Spleen (tissue), 11 donors: ENCODE data around the gene SHANK1. TPM values are rescaled to one million over a fixed set of nuclear protein-coding genes. Genes with fewer than 3 reads are reported as not detected.

ENCODE experiments used
- DNase-seq: peaks from one replicate; pipeline ENCODE4 v3.0.0-alpha.2; 2020
- H3K27ac ChIP-seq, 8 donors: fragments of 200-600 bp; sonication (generic) in 7 of 8; 1 replicate in 4 of 8; 2 replicates in 4 of 8; pipeline versions ENCODE4 v1.5.0 to v1.8.0; 2016 to 2021; ENCODE audit warnings: inconsistent platforms in 4 of 8, mild to moderate bottlenecking in 4 of 8, moderate library complexity in 1 of 8
- H3K27me3 ChIP-seq, 7 donors: fragments of 200-600 bp; sonication (generic) in 6 of 7; replicated peaks in 1 of 7; 1 replicate in 4 of 7; 2 replicates in 3 of 7; pipeline versions ENCODE4 v1.5.0 to v1.8.0; 2016 to 2021; ENCODE audit warnings: inconsistent platforms in 3 of 7, mild to moderate bottlenecking in 1 of 7
- H3K36me3 ChIP-seq, 6 donors: fragments of 200-600 bp; sonication (generic) in 5 of 6; 1 replicate in 4 of 6; 2 replicates in 2 of 6; pipeline versions ENCODE4 v1.5.0 to v1.8.0; 2016 to 2021; ENCODE audit warnings: inconsistent platforms in 2 of 6
- H3K4me1 ChIP-seq, 6 donors: fragments of 200-600 bp; sonication (generic) in 5 of 6; 1 replicate in 3 of 6; 2 replicates in 3 of 6; pipeline versions ENCODE4 v1.5.0 to v1.8.0; 2016 to 2021; ENCODE audit warnings: inconsistent platforms in 3 of 6
- H3K4me3 ChIP-seq, 8 donors: fragments of 200-600 bp; sonication (generic) in 7 of 8; 1 replicate in 4 of 8; 2 replicates in 4 of 8; pipeline versions ENCODE4 v1.5.0 to v1.8.0; 2016 to 2021; ENCODE audit warnings: inconsistent platforms in 4 of 8, mild to moderate bottlenecking in 4 of 8, moderate library complexity in 2 of 8
- H3K9me3 ChIP-seq, 8 donors: fragments of 200-600 bp; sonication (generic) in 7 of 8; 1 replicate in 4 of 8; 2 replicates in 4 of 8; pipeline versions ENCODE4 v1.5.0 to v1.8.0; 2016 to 2021; ENCODE audit warnings: inconsistent platforms in 4 of 8
- POLR2A ChIP-seq, 3 donors: fragments of 450-650 bp; IDR thresholded peaks; one replicate each; pipeline ENCODE4 v1.5.1; 2017; ENCODE audit warnings: antibody characterized with exemption in 3 of 3, mild to moderate bottlenecking in 1 of 3
- POLR2AphosphoS5 ChIP-seq, 3 donors: sonication (generic); formaldehyde crosslinking; IDR thresholded peaks; one replicate each; pipeline ENCODE4 v1.5.1; 2017; ENCODE audit warnings: antibody characterized with exemption in 3 of 3
- WGBS, 5 donors: extraction: QIAGEN DNeasy Blood & Tissue Kit in 3 of 5; methylation state at CpG; one replicate each; pipeline versions ENCODE4 v1.1.5 to v1.1.7; 2013 to 2018; 5-methylcytosine and 5-hydroxymethylcytosine counted together
- intact Hi-C: fragments of 100-400 bp; cut with DNase I; formaldehyde crosslinking; loops from one replicate; pipeline ENCODE4 v1.15.0; 2023; ENCODE audit warnings: low total_unique reads
- polyA plus RNA-seq, 3 donors: library from polyadenylated mRNA; stranded (reverse); fragments of 200-250 nt; gene quantifications; one replicate each; pipeline ENCODE4 v1.2.1, GENCODE V29; 2013
- total RNA-seq, 7 donors: library from RNA; depleted of rRNA in 3 of 7; stranded (reverse); fragments of >200 nt in 3 of 7; fragmentation: NEBNext Ultra II Directional in 4 of 7; extraction: Animal tissue kit (Norgen Biotek cat#: 25700) in 4 of 7; gene quantifications; one replicate each; pipeline versions ENCODE4 v1.1.0 to v1.2.1, GENCODE V29; 2016 to 2021
- TF ChIP-seq, protein P1 (sequence below), 11 experiments: fragments of 200-600 bp in 7 of 11; fragments of 450-650 bp in 4 of 11; sonication (generic) in 4 of 11; IDR thresholded peaks in 8 of 11; conservative IDR thresholded peaks in 3 of 11; 1 replicate in 7 of 11; 2 replicates in 4 of 11; pipeline versions ENCODE4 v1.4.0 to v1.8.0; 2016 to 2021; ENCODE audit warnings: antibody characterized with exemption in 11 of 11, inconsistent platforms in 4 of 11, mild to moderate bottlenecking in 1 of 11
- donor health status: healthy with polysubstance abuse.
- donor health status: DM: no; HTN: no; CAD: no; lungs with moderate emphysema.
- donor health status: DM: no; HTN: no; CAD: no.
- donor health status: Bipolar disorder and iron deficiency.
- donor health status: healthy.
- donor health status: DM: no; HTN: no; CAD: no.
- donor health status: DM: yes; HTN: yes; CAD: no.

SHANK1 gene
- total and polyA plus RNA-seq, 10 donors = 0.07 to 1.8 (median 0.35) TPM; not detected in 2

- H3K36me3 ChIP-seq = no peaks in the 10 kb centered on the region
- TF ChIP-seq POLR2AphosphoS5 (IDR thresholded peaks at IDR 0.05) = no peak
- TF ChIP-seq, protein P1, sequence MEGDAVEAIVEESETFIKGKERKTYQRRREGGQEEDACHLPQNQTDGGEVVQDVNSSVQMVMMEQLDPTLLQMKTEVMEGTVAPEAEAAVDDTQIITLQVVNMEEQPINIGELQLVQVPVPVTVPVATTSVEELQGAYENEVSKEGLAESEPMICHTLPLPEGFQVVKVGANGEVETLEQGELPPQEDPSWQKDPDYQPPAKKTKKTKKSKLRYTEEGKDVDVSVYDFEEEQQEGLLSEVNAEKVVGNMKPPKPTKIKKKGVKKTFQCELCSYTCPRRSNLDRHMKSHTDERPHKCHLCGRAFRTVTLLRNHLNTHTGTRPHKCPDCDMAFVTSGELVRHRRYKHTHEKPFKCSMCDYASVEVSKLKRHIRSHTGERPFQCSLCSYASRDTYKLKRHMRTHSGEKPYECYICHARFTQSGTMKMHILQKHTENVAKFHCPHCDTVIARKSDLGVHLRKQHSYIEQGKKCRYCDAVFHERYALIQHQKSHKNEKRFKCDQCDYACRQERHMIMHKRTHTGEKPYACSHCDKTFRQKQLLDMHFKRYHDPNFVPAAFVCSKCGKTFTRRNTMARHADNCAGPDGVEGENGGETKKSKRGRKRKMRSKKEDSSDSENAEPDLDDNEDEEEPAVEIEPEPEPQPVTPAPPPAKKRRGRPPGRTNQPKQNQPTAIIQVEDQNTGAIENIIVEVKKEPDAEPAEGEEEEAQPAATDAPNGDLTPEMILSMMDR (IDR thresholded peaks at IDR 0.05 in 8 of 11, conservative IDR thresholded peaks at IDR 0.05 in 3 of 11) = peak in 8 of 11 experiments; percentile 15 to 56 (median 42)
- H3K9me3 ChIP-seq = no peaks in the 10 kb centered on the region
- H3K4me1 ChIP-seq = no peaks in the 10 kb centered on the region
- DNase-seq = no peak
- 37 to 42% (median 40%) methylated on average over 9 of the region's 9 CpGs for WGBS, 5 donors
- no peak overlapping the region for H3K27ac ChIP-seq
- H3K27me3 ChIP-seq = peaks cover 0 to 56% (median 30%) of the 10 kb centered on the region in 7 donors
- intact Hi-C loops = no loop called here
- no peak overlapping the region for H3K4me3 ChIP-seq
Measured at GRCh38 chr19:50705422-50706019, 14.1 kb downstream of the SHANK1 start.

DNA sequence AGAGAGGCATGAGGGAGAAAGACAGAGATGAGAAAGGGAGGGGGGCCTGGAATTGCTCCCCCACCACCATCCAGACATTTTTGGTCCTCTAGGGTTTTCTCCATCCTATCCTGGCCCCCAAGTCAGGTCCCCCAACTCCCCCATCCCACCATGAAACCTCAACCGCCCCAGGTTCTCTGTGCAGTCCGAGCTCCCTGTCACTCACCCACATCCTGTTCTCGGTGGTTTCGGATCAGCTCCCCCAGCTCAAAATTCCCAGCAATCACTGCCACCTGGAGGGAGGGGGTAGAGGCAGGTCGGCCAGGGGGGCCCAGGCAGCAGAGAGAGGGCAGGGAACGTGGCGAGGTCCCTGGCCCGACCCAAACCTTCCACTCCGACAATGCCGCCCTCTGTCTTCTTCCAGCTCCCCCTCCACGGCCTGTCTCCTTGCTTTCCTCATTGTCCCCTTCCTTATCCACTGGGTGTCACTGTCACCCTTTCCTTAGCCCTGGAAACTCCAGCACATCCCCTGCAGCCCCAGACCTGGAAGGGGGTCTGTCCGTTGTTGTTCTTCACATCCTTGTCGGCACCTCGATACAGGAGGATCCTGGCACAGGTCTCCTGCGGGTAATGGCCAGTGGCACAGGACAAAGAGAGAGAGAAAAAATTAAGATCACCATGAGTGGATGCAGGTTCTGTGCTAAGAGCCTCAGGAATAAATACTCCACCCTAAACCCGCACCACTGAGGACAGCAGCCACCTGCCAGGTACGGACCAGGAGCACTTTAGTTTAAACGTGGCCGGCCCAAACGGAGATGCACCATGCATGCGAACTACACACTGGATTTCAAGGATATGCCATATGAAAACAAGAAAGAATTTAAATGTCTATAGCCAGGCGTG lies 15.4 kb downstream of the SHANK1 start:
- no peak for TF ChIP-seq POLR2AphosphoS5 (IDR thresholded peaks at IDR 0.05)
- no peak for TF ChIP-seq POLR2A (IDR thresholded peaks at IDR 0.05)
- TF ChIP-seq, protein P1 (IDR thresholded peaks at IDR 0.05 in 8 of 11, conservative IDR thresholded peaks at IDR 0.05 in 3 of 11) = no peak
- WGBS, 5 donors = 33 to 40% (median 36%) methylated on average over 22 of the region's 22 CpGs
- H3K27ac ChIP-seq = no peak overlapping the region
- H3K4me3 ChIP-seq = no peak overlapping the region
- no peaks in the 10 kb centered on the region for H3K9me3 ChIP-seq
- no peak for DNase-seq
- no peaks in the 10 kb centered on the region for H3K36me3 ChIP-seq
- intact Hi-C loops = no loop called here
- no peaks in the 10 kb centered on the region for H3K4me1 ChIP-seq
- peaks cover 0 to 62% (median 30%) of the 10 kb centered on the region in 7 donors for H3K27me3 ChIP-seq

DNA sequence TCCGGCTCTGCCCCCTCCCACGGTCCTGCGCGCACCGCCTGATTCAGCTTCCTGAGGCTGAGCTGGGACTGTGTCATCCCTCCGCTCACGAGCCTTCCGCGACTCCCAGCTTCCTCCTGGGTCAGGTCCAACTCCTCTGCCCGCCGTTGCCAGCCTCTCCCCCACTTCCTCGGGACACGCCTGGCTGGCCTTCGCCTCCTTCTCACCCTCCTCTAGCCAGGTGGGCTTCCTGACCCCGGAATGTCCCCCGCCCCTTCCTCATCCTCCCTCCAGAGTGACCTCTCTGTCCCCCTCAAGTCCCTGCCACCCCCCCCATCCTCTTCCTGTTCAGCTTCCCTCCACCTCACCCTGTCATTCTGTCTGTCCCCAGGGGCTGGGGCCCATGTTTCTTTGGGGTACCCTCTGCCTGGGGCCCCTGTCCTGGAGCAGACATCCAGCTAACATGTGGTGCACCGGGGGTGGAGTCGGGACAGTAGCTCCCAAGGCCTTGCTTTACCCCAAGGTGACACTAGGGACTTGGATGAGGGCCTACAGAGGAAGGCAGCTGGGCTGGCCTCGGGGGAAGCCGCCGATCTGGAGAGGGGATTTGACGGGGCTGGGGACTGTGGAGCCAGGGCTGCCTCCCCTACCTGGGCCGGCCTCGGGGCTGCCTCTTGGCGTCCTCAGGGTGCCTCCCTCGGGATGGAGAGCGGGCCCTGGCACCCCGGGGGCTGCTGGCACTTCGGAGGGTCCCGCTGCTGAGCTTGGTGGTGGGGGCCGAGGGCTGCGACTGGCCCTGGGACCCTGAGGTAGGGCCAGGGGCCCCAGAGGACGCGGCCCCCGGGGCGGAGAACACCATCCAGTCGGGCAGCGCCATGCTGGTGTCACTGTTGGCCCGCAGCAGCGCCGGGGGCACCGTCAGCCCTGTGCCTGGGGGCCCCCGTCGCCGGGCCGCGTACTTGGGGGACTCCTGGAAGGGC lies 16.5 kb downstream of the SHANK1 start:
- DNase-seq = peak; percentile 44
- 44 to 60% (median 57%) methylated on average over 35 to 47 of the region's 47 CpGs for WGBS, 5 donors
- Histone ChIP-seq H3K4me3 (no peak overlapping the region), H3K36me3 (no peaks in the 10 kb centered on the region), H3K27ac (no peak overlapping the region), H3K4me1 (no peaks in the 10 kb centered on the region), H3K9me3 (no peaks in the 10 kb centered on the region), H3K27me3 (peaks cover 0 to 71% (median 30%) of the 10 kb centered on the region in 7 donors)
- no peak for TF ChIP-seq POLR2AphosphoS5 (IDR thresholded peaks at IDR 0.05)
- TF ChIP-seq, protein P1 (IDR thresholded peaks at IDR 0.05 in 8 of 11, conservative IDR thresholded peaks at IDR 0.05 in 3 of 11) = no peak
- TF ChIP-seq POLR2A (IDR thresholded peaks at IDR 0.05) = no peak
- intact Hi-C loops = no loop called here
